ENCODE results near the gene CNTNAP2.
"Not testable (repeated sequence)": the region's sequence is repeated elsewhere in the genome, so short reads cannot be mapped to it uniquely, and the experiment has no call there.

CNTNAP2 gene

GRCh38 chr7:146902728-146903127 is 786.1 kb downstream of the CNTNAP2 start:
- POLR2A ChIA-PET = no interaction called here

GRCh38 chr7:146905746-146906145 is 789.1 kb downstream of the CNTNAP2 start:
- H3K36me3 ChIP-seq (ENCODE audit: control insufficient read depth in 2 of 2, insufficient read depth in 1 of 2, low read length in 2 of 2); CTCF ChIA-PET; H3K4me1 ChIP-seq (ENCODE audit: control insufficient read depth, insufficient read depth, low read length); H3K27ac ChIP-seq (ENCODE audit: extremely low read depth, low read depth, low read length); H3K4me3 ChIP-seq (ENCODE audit: low read depth, low read length); POLR2A ChIA-PET; H3K9me3 ChIP-seq (ENCODE audit: control insufficient read depth, insufficient read depth, low read depth, low read length): not testable (repeated sequence)

More at GRCh38 chr7:146902728-146903127, 786.1 kb downstream of the CNTNAP2 start:
- Histone ChIP-seq H3K27ac (ENCODE audit: extremely low read depth, low read depth, low read length) (no peak overlapping the region), H3K4me3 (ENCODE audit: low read depth, low read length) (no peak overlapping the region), H3K36me3 (ENCODE audit: control insufficient read depth in 2 of 2, insufficient read depth in 1 of 2, low read length in 2 of 2) (no peaks in the 10 kb centered on the region), H3K4me1 (ENCODE audit: control insufficient read depth, insufficient read depth, low read length) (no peaks in the 10 kb centered on the region), H3K9me3 (ENCODE audit: control insufficient read depth, insufficient read depth, low read depth, low read length) (no peaks in the 10 kb centered on the region)
- CTCF ChIA-PET = no interaction called here
- TF ChIP-seq SETDB1 (IDR thresholded peaks at IDR 0.05; ENCODE audit: insufficient read length, low read length) = peak; percentile 33
- 0 out of 2 replicates have a peak, but pooled peaks have one; percentile 24 for TF ChIP-seq ATF2 (tag by site-specific recombination; IDR thresholded peaks at IDR 0.05; ENCODE audit: low read depth)
- TF ChIP-seq ZBTB1 (tag by site-specific recombination; IDR thresholded peaks at IDR 0.05) = no peak
- TF ChIP-seq PRDM2 (tag by site-specific recombination; IDR thresholded peaks at IDR 0.05; ENCODE audit: borderline replicate concordance) = no peak

- Histone ChIP-seq H3K9me3 (ENCODE audit: control insufficient read depth, insufficient read depth, low read depth, low read length) (no peaks in the 10 kb centered on the region), H3K36me3 (ENCODE audit: control insufficient read depth in 2 of 2, insufficient read depth in 1 of 2, low read length in 2 of 2) (no peaks in the 10 kb centered on the region), H3K4me3 (ENCODE audit: low read depth, low read length) (no peak overlapping the region), H3K27ac (ENCODE audit: extremely low read depth, low read depth, low read length) (no peak overlapping the region), H3K4me1 (ENCODE audit: control insufficient read depth, insufficient read depth, low read length) (no peaks in the 10 kb centered on the region)
- POLR2A ChIA-PET = no interaction called here
- CTCF ChIA-PET = interaction anchor here (0.6 kb wide), 1 partner anchor 151 kb away, joined by 5 read pairs; no protein-coding TSS in a partner anchor
- TF ChIP-seq SP7 (tag by site-specific recombination; IDR thresholded peaks at IDR 0.05) (no peak), ZNF302 (tag by site-specific recombination; IDR thresholded peaks at IDR 0.05; ENCODE audit: low read depth) (no peak), TCF7L2 (IDR thresholded peaks at IDR 0.05; ENCODE audit: borderline replicate concordance, low read depth, low read length) (no peak), ZBTB11 (tag by site-specific recombination; conservative IDR thresholded peaks at IDR 0.05; ENCODE audit: low read depth) (no peak), KLF9 (tag by site-specific recombination; IDR thresholded peaks at IDR 0.05; ENCODE audit: low read depth) (no peak), ZNF701 (tag by site-specific recombination; IDR thresholded peaks at IDR 0.05) (no peak), ZNF561 (tag by site-specific recombination; IDR thresholded peaks at IDR 0.05; ENCODE audit: borderline replicate concordance) (no peak), ZNF26 (tag by site-specific recombination; IDR thresholded peaks at IDR 0.05) (no peak), TSHZ1 (tag by site-specific recombination; IDR thresholded peaks at IDR 0.05; ENCODE audit: borderline replicate concordance) (no peak), KLF7 (tag by site-specific recombination; IDR thresholded peaks at IDR 0.05; ENCODE audit: borderline replicate concordance) (no peak), ZNF48 (tag by site-specific recombination; IDR thresholded peaks at IDR 0.05) (no peak)
Observed at GRCh38 chr7:146922782-146923181, 806.2 kb downstream of the CNTNAP2 start.
